Spinal cord (tissue), 10 donors: ENCODE measurements around the gene RPUSD4. TPM values are rescaled to one million over a fixed set of nuclear protein-coding genes. Genes with fewer than 3 reads are reported as not detected.

Experiments
- DNase-seq, 6 donors: peaks; one replicate each; pipeline versions ENCODE4 v3.0.0 to v3.0.0-alpha.2; 2013 to 2015; ENCODE audit warnings: low spot score in 6 of 6, low read depth in 4 of 6
- H3K27ac ChIP-seq: one replicate; pipeline ENCODE4 v1.5.1; 2013; ENCODE audit warnings: low read depth, low read length, control low read depth
- H3K27me3 ChIP-seq: one replicate; pipeline ENCODE4 v1.6.1; 2013; ENCODE audit warnings: low read length; ENCODE audit not compliant: control insufficient read depth, insufficient read depth
- H3K36me3 ChIP-seq: one replicate; pipeline ENCODE4 v1.6.1; 2013; ENCODE audit warnings: low read length; ENCODE audit not compliant: control insufficient read depth, insufficient read depth
- H3K4me1 ChIP-seq: one replicate; pipeline ENCODE4 v1.6.1; 2013; ENCODE audit warnings: low read length; ENCODE audit not compliant: control insufficient read depth, insufficient read depth
- H3K4me3 ChIP-seq: one replicate; pipeline ENCODE4 v1.5.1; 2013; ENCODE audit warnings: low read depth, low read length, control low read depth
- H3K9me3 ChIP-seq: one replicate; pipeline ENCODE4 v1.6.1; 2013; ENCODE audit warnings: low read length; ENCODE audit not compliant: control insufficient read depth, insufficient read depth
- WGBS: methylation state at CpG from one replicate; pipeline ENCODE4 v1.1.5; 2013; ENCODE audit warnings: missing lambda C conversion rate; ENCODE audit not compliant: insufficient coverage; 5-methylcytosine and 5-hydroxymethylcytosine counted together
- polyA plus RNA-seq, 2 donors: library from polyadenylated mRNA; unstranded; fragments of 120-200 nt; gene quantifications; one replicate each; pipeline ENCODE4 v1.2.1, GENCODE V29; 2013; ENCODE audit not compliant: insufficient read length in 2 of 2
- total RNA-seq, 2 donors: library from RNA; depleted of rRNA in 1 of 2; stranded (reverse); fragments of 120-200 nt in 1 of 2; fragments of >200 nt in 1 of 2; gene quantifications; one replicate each; pipeline versions ENCODE4 v1.2.3 to v1.2.4, GENCODE V29; 2013 to 2014
- donor health status: healthy.

The RPUSD4 gene
- total and polyA plus RNA-seq, 4 donors: 19.6 to 34.0 (median 24.5) TPM

- Histone ChIP-seq H3K4me3 (no peak overlapping the region), H3K36me3 (peaks cover 65% of the 10 kb centered on the region), H3K27ac (no peak overlapping the region), H3K27me3 (no peaks in the 10 kb centered on the region), H3K9me3 (no peaks in the 10 kb centered on the region), H3K4me1 (no peaks in the 10 kb centered on the region)
- DNase-seq: peak in 5 of 6 donors; percentile 27 to 85 (median 35)
- WGBS: 46% methylated on average over 3 of the region's 9 CpGs
Observed at GRCh38 chr11:126194121-126194543, 17.3 kb downstream of the RPUSD4 start.

GRCh38 chr11:126193038-126193478, 18.4 kb downstream of the RPUSD4 start:
- Histone ChIP-seq H3K36me3 (peaks cover 63% of the 10 kb centered on the region), H3K4me3 (no peak overlapping the region), H3K9me3 (no peaks in the 10 kb centered on the region), H3K27me3 (no peaks in the 10 kb centered on the region), H3K4me1 (no peaks in the 10 kb centered on the region), H3K27ac (no peak overlapping the region)
- no peak for DNase-seq
- WGBS: 66% methylated on average over 11 of the region's 16 CpGs

GRCh38 chr11:126192361-126192760, 19.1 kb downstream of the RPUSD4 start:
- Histone ChIP-seq H3K4me1 (no peaks in the 10 kb centered on the region), H3K4me3 (no peak overlapping the region), H3K27ac (no peak overlapping the region), H3K27me3 (no peaks in the 10 kb centered on the region), H3K9me3 (no peaks in the 10 kb centered on the region), H3K36me3 (peaks cover 63% of the 10 kb centered on the region)
- DNase-seq: no peak
- 89% methylated on average over 6 of the region's 7 CpGs for WGBS

- Histone ChIP-seq H3K9me3 (no peaks in the 10 kb centered on the region), H3K4me1 (no peaks in the 10 kb centered on the region), H3K4me3 (no peak overlapping the region), H3K27me3 (no peaks in the 10 kb centered on the region), H3K36me3 (peaks cover 68% of the 10 kb centered on the region), H3K27ac (no peak overlapping the region)
- WGBS: 86% methylated on average over 8 of the region's 11 CpGs
- DNase-seq: no peak
Observed at GRCh38 chr11:126191379-126192073, 19.9 kb downstream of the RPUSD4 start.

DNA sequence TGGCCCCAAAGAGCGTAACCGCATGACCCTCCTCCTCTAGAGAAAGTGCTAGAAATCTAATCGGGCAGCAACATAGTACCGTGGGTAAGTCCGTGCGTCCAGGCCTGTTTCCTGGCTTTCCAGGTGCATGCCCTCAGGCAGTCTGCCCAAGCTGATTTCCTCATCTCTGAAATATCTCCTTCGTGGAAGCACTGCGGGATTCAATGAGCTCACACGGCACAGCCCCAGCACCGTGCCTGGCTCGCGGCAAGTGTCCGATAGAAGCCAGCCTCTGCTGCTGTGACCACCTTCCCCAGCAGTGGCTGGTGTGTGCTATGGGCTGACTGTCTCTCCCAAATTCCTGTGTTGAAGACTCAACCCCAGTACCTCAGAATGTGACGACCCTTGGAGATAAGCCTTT, 20.7 kb downstream of the RPUSD4 start:
- 88% methylated on average over 14 of the region's 14 CpGs for WGBS
- peaks cover 66% of the 10 kb centered on the region for H3K36me3 ChIP-seq

GRCh38 chr11:126189109-126189929, 22.1 kb downstream of the RPUSD4 start:
- no peak overlapping the region for H3K4me3 ChIP-seq
- H3K36me3 ChIP-seq: peaks cover 65% of the 10 kb centered on the region
- no peaks in the 10 kb centered on the region for H3K27me3 ChIP-seq
- WGBS: 82% methylated on average over 20 of the region's 22 CpGs
- no peaks in the 10 kb centered on the region for H3K4me1 ChIP-seq
- no peaks in the 10 kb centered on the region for H3K9me3 ChIP-seq
- no peak overlapping the region for H3K27ac ChIP-seq
- no peak for DNase-seq

More for the DNA sequence above, 20.7 kb downstream of the RPUSD4 start:
- Histone ChIP-seq H3K9me3 (no peaks in the 10 kb centered on the region), H3K27ac (no peak overlapping the region), H3K4me3 (no peak overlapping the region), H3K4me1 (no peaks in the 10 kb centered on the region), H3K27me3 (no peaks in the 10 kb centered on the region)
- no peak for DNase-seq

DNA sequence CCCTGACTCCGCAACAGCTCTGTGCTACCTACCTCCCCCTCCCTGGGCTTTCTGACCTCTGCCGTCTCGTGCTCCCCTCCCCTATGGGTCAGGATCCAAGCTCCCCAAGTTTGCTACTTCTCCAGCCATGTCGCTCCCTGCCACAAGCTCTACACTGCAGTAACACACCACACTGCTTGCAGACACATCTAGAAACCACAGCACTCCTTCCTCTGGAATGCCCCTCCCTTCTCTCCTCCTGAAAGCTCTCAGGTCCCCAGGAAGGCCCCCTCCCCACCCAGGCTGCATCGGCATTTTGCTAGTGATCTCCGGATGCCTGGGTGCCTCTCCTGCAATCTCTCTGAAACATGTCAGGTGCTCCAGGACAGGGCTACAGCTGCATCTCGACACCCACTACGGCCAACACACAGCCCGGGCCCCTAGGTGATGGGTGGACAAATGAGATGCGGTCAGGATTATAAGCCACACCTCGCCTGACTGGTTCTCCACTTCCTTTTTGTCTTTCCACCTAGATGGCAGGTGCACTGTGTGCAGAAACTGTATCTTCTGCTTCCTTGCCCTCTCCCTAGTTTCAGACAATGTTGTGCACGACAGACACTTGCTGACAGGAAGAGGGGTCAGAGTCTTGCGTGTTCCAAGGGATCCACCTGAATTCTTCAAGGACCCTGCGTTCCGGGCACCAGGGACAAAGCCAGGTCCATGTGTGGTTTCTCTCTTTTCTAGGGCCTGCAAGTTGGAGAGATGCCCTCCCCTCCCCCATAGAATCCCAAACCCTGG, 22.9 kb downstream of the RPUSD4 start:
- H3K36me3 ChIP-seq: peaks cover 68% of the 10 kb centered on the region
- no peak overlapping the region for H3K27ac ChIP-seq
- DNase-seq: no peak
- 87% methylated on average over 13 of the region's 15 CpGs for WGBS
- no peaks in the 10 kb centered on the region for H3K27me3 ChIP-seq
- H3K4me1 ChIP-seq: no peaks in the 10 kb centered on the region
- no peak overlapping the region for H3K4me3 ChIP-seq
- H3K9me3 ChIP-seq: no peaks in the 10 kb centered on the region

- no peaks in the 10 kb centered on the region for H3K9me3 ChIP-seq
- H3K4me3 ChIP-seq: no peak overlapping the region
- no peaks in the 10 kb centered on the region for H3K27me3 ChIP-seq
- 63% methylated on average over 14 of the region's 22 CpGs for WGBS
- H3K36me3 ChIP-seq: peaks cover 58% of the 10 kb centered on the region
- H3K27ac ChIP-seq: no peak overlapping the region
- no peaks in the 10 kb centered on the region for H3K4me1 ChIP-seq
- DNase-seq: peak in 2 of 6 donors; percentile 20 to 32
Observed at GRCh38 chr11:126186708-126187529, 24.5 kb downstream of the RPUSD4 start.
